Endothelial cell of umbilical vein (primary cell): Measurements from ENCODE around the gene NRCAM. TPM values are rescaled to one million over a fixed set of nuclear protein-coding genes. Genes with fewer than 3 reads are reported as not detected.
"Not testable (repeated sequence)": the region's sequence is repeated elsewhere in the genome, so short reads cannot be mapped to it uniquely, and the experiment has no call there.

Experiments
- BruUV-seq: library from RNA; stranded (reverse); fragments of 400-500 nt; replicated peaks from 2 replicates; lab custom pipeline; 2021; lab: Mats Ljungman, UMichigan
- CTCF ChIA-PET: fragments of 300-600, 350-600 bp; sonication (Branson Sonifier 250); formaldehyde crosslinking; loops from one replicate; lab custom pipeline; 2021; ENCODE audit warnings: antibody characterized with exemption, inconsistent platforms; lab: Charles Lee
- POLR2A ChIA-PET: fragments of 300-600, 350-600 bp; sonication (Branson Sonifier 250); formaldehyde crosslinking; loops from one replicate; lab custom pipeline; 2021; ENCODE audit warnings: antibody characterized with exemption, inconsistent platforms; lab: Charles Lee
- DNase-seq: peaks from one replicate; pipeline ENCODE4 v3.0.0-alpha.2; 2011; ENCODE audit warnings: low read depth, low spot score
- FAIRE-seq: peaks from 2 replicates; lab custom pipeline; 2011; peaks lifted over from hg19 to GRCh38; lab: Jason Lieb, UNC
- H2AFZ ChIP-seq: 2 replicates; pipeline ENCODE4 v1.6.0; 2012; ENCODE audit warnings: low read depth, low read length, control low read depth, inconsistent platforms
- H3K27ac ChIP-seq: 2 replicates; pipeline ENCODE4 v1.5.1; 2011; ENCODE audit warnings: low read depth, mild to moderate bottlenecking, control low read depth, low read length, moderate library complexity; ENCODE audit not compliant: insufficient read depth
- H3K27me3 ChIP-seq, 2 experiments: 2 replicates each; pipeline versions ENCODE4 v1.6.0 to v1.6.1; 2011; ENCODE audit warnings: low read length in 2 of 2, mixed read lengths in 1 of 2; ENCODE audit not compliant: control insufficient read depth in 2 of 2, insufficient read depth in 2 of 2
- H3K36me3 ChIP-seq, 2 experiments: 2 replicates in 1 of 2; 3 replicates in 1 of 2; pipeline ENCODE4 v1.5.1; 2011; ENCODE audit warnings: low read length in 2 of 2, mild to moderate bottlenecking in 1 of 2, moderate library complexity in 1 of 2; ENCODE audit not compliant: control insufficient read depth in 2 of 2, insufficient read depth in 2 of 2; ENCODE audit errors: extremely low read depth in 1 of 2
- H3K4me1 ChIP-seq: 3 replicates; pipeline ENCODE4 v1.5.1; 2011; ENCODE audit warnings: mild to moderate bottlenecking, low read length; ENCODE audit not compliant: control insufficient read depth, insufficient read depth; ENCODE audit errors: extremely low read depth
- H3K4me2 ChIP-seq: 2 replicates; pipeline ENCODE4 v1.6.1; 2011; ENCODE audit warnings: low read length, control low read depth, mixed read lengths; ENCODE audit not compliant: insufficient read depth
- H3K4me3 ChIP-seq, 3 experiments: fragments of 200-600 bp in 1 of 3; sonication (generic), shearing (Covaris generic) in 1 of 3; replicated peaks in 1 of 3; 2 replicates each; pipeline ENCODE4 v1.5.1; 2011 to 2016; ENCODE audit warnings: control low read depth in 3 of 3, low read length in 3 of 3, mild to moderate bottlenecking in 2 of 3, inconsistent platforms in 1 of 3, low read depth in 1 of 3, moderate library complexity in 1 of 3; ENCODE audit not compliant: insufficient read depth in 1 of 3
- H3K79me2 ChIP-seq: 2 replicates; pipeline ENCODE4 v1.6.0; 2012; ENCODE audit warnings: low read length, inconsistent platforms; ENCODE audit not compliant: control insufficient read depth, insufficient read depth
- H3K9ac ChIP-seq: replicated peaks from 2 replicates; pipeline ENCODE3; 2011; ENCODE audit warnings: low read length, control low read depth; ENCODE audit not compliant: insufficient read depth; ENCODE audit errors: extremely low read depth
- H3K9me1 ChIP-seq: replicated peaks from 3 replicates; pipeline ENCODE4 v1.6.0; 2011; ENCODE audit warnings: mild to moderate bottlenecking, low read length; ENCODE audit not compliant: control insufficient read depth, insufficient read depth; ENCODE audit errors: extremely low read depth
- H3K9me3 ChIP-seq: replicated peaks from 2 replicates; pipeline ENCODE4 v1.5.1; 2012; ENCODE audit warnings: low read length, inconsistent platforms; ENCODE audit not compliant: control insufficient read depth, insufficient read depth
- H4K20me1 ChIP-seq: replicated peaks from 2 replicates; pipeline ENCODE3; 2011; ENCODE audit warnings: mild to moderate bottlenecking, low read length; ENCODE audit not compliant: control insufficient read depth, insufficient read depth; ENCODE audit errors: extremely low read depth
- EZH2 ChIP-seq: IDR thresholded peaks from 2 replicates; pipeline ENCODE4 v1.6.1; 2012; ENCODE audit warnings: borderline replicate concordance, low read depth, mild to moderate bottlenecking, moderate library complexity, low read length, inconsistent platforms; ENCODE audit not compliant: severe bottlenecking
- GATA2 ChIP-seq: IDR thresholded peaks from 2 replicates; pipeline ENCODE4 v1.7.0; 2011; ENCODE audit warnings: low read depth, mild to moderate bottlenecking, moderate library complexity, mixed read lengths, low read length; ENCODE audit not compliant: insufficient read length, insufficient read depth
- JUN ChIP-seq: IDR thresholded peaks from 2 replicates; pipeline ENCODE4 v1.6.1; 2011; ENCODE audit warnings: borderline replicate concordance, low read depth; ENCODE audit not compliant: insufficient read length, insufficient read depth
- POLR2A ChIP-seq: IDR thresholded peaks from 2 replicates; pipeline ENCODE4 v1.6.1; 2012; ENCODE audit warnings: low read depth, mild to moderate bottlenecking, control low read depth, low read length
- POLR2AphosphoS5 ChIP-seq: IDR thresholded peaks from 2 replicates; pipeline ENCODE4 v1.6.1; 2012; ENCODE audit warnings: low read depth, mild to moderate bottlenecking, control low read depth, low read length, moderate library complexity; ENCODE audit not compliant: insufficient read depth
- dilution Hi-C: fragments of 300-500 bp; cut with MboI; formaldehyde crosslinking; loops from one replicate; pipeline ENCODE4 v1.15.0; 2019; ENCODE audit warnings: low sequenced_read_pairs; ENCODE audit not compliant: extremely low pct_ligation_motif_present
- intact Hi-C: fragments of 100-400 bp; cut with micrococcal nuclease; formaldehyde crosslinking; loops from one replicate; pipeline ENCODE4 v1.10.0; 2022
- polyA plus RNA-seq, 4 experiments: library from polyadenylated mRNA; depleted of rRNA in 3 of 4; stranded (reverse) in 3 of 4; unstranded in 1 of 4; fragments of >200 nt; gene quantifications; 2 replicates each; pipeline versions ENCODE4 v1.2.1 to v1.2.3, GENCODE V29; 2011 to 2012; ENCODE audit warnings: missing spikeins in 1 of 4
- total RNA-seq: library from RNA; stranded (reverse); gene quantifications from 2 replicates; pipeline ENCODE4 v1.2.3, GENCODE V29; 2021

NRCAM gene
- total and polyA plus RNA-seq, 2 donors (not counting 3 experiments of a cell fraction or from before 2014, with no cell fraction given), result 26.0 to 47.6 TPM

DNA sequence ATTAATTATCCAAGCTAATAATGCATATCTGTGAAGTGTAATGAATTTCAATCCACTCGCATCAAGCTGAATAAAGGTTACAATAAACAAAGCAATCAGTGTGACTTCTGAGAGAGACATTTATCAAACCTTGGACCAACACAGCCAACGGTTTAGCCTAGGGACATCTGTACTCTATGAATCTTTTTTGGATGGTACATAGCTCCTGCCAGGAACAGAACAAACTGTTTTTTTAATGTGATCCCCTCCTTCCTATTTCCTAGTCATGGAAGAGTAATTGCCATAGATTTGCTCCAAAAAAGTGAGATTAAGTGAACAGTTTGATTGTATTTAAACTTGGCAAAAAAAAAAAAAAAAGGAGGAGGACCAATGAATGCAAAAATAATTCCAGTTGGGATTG is 11.2 kb upstream of the NRCAM start:
- Histone ChIP-seq H3K4me1 (peaks cover 2% of the 10 kb centered on the region), H2AFZ (no peak overlapping the region), H3K9me3 (no peaks in the 10 kb centered on the region), H3K9ac (no peak overlapping the region), H3K9me1 (no peaks in the 10 kb centered on the region), H4K20me1 (no peaks in the 10 kb centered on the region), H3K79me2 (no peaks in the 10 kb centered on the region), H3K27me3 (no peaks in the 10 kb centered on the region), H3K27ac (no peak overlapping the region), H3K4me2 (no peak overlapping the region), H3K36me3 (peaks cover 0 to 3% of the 10 kb centered on the region in 2 experiments), H3K4me3 (no peak overlapping the region)
- ChIA-PET POLR2A (no interaction called here), CTCF (interaction anchor here (0.8 to 2.5 kb wide), 8 partner anchors 10 to 286 kb away, joined by 3 to 10 read pairs (median 4); partner anchors contain the start of gene NRCAM)
- BruUV-seq, result no TSS peak
- intact Hi-C loops, result no loop called here
- dilution Hi-C loops, result no loop called here
- no peak for FAIRE-seq
- TF ChIP-seq POLR2AphosphoS5 (no peak), GATA2 (no peak), POLR2A (no peak), JUN (no peak), EZH2 (no peak)
- DNase-seq, result no peak

DNA sequence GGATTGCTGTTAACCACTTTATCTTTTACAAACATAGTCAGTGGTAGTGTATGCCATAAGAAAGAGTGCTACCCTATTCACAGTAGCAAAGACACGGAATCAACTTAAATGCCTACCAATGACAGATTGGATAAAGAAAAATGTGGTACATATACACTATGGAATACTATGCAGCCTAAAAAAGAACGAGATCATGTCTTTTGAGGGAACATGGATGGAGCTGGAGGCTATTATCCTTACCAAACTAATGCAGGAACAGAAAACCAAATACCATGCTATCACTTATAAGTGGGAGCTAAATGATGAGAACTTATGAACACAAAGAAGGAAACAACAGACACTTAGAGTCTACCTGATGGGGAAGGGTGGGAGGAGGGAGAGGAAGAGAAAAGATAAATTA is 10.1 kb upstream of the NRCAM start:
- H3K36me3 ChIP-seq, POLR2A ChIA-PET, H3K9ac ChIP-seq, H3K9me1 ChIP-seq, H3K4me2 ChIP-seq, DNase-seq, H2AFZ ChIP-seq, H3K27me3 ChIP-seq, FAIRE-seq, H3K79me2 ChIP-seq, BruUV-seq, H3K9me3 ChIP-seq, dilution Hi-C loops, H4K20me1 ChIP-seq, intact Hi-C loops, H3K4me3 ChIP-seq, H3K4me1 ChIP-seq, H3K27ac ChIP-seq: not testable (repeated sequence)
- CTCF ChIA-PET, result interaction anchor here (0.6 to 1.6 kb wide), 3 partner anchors 31 to 455 kb away, joined by 3 to 6 read pairs (median 4); no protein-coding TSS in a partner anchor
